WTC11 (cell line): ENCODE data around the gene LRRC2. TPM values are rescaled to one million over a fixed set of nuclear protein-coding genes. Genes with fewer than 3 reads are reported as not detected.
A peak's percentile ranks its signal among the peaks of the same experiment; 100 is the strongest.

ENCODE experiments used
- ATAC-seq: fragments of 200-7000 bp; cut with Tn5 transposase; 2 replicates; pipeline ENCODE4 v1.10.0; 2021; ENCODE audit warnings: mild to moderate bottlenecking, moderate library complexity
- CTCF ChIA-PET: fragments of 300-600 bp; sonication (Branson Sonifier 250); formaldehyde crosslinking; loops from one replicate; lab custom pipeline; 2021; ENCODE audit warnings: antibody characterized with exemption; lab: Charles Lee
- POLR2A ChIA-PET: fragments of 350-600 bp; sonication (Branson Sonifier 250); formaldehyde crosslinking; loops from one replicate; lab custom pipeline; 2021; ENCODE audit warnings: antibody characterized with exemption; lab: Charles Lee
- DNase-seq: peaks from one replicate; pipeline ENCODE4 v3.0.0; 2021; ENCODE audit warnings: low spot score
- H3K27ac Mint-ChIP-seq: 2 replicates; pipeline ENCODE4 v1.8.0; 2021; ENCODE audit warnings: mixed read lengths
- H3K27me3 Mint-ChIP-seq: 2 replicates; pipeline ENCODE4 v1.8.0; 2021; ENCODE audit warnings: low read depth, mild to moderate bottlenecking, moderate library complexity, mixed read lengths
- H3K36me3 Mint-ChIP-seq: 2 replicates; pipeline ENCODE4 v1.8.0; 2021; ENCODE audit warnings: mixed read lengths
- H3K4me1 Mint-ChIP-seq: 2 replicates; pipeline ENCODE4 v1.8.0; 2022; ENCODE audit warnings: mixed read lengths
- H3K4me3 Mint-ChIP-seq: 2 replicates; pipeline ENCODE4 v1.8.0; 2021; ENCODE audit warnings: mild to moderate bottlenecking, moderate library complexity, mixed read lengths
- H3K9me3 Mint-ChIP-seq: 2 replicates; pipeline ENCODE4 v1.8.0; 2021; ENCODE audit warnings: mixed read lengths
- FOXK1 ChIP-seq: sonication (generic); formaldehyde crosslinking; IDR thresholded peaks from 2 replicates; pipeline ENCODE4 v1.8.0; 2022; ENCODE audit warnings: mild to moderate bottlenecking, moderate library complexity, missing genetic modification reagents
- GABPB1 ChIP-seq: sonication (generic); formaldehyde crosslinking; IDR thresholded peaks from 2 replicates; pipeline ENCODE4 v1.8.1; 2023; ENCODE audit warnings: mild to moderate bottlenecking, missing genetic modification reagents
- NR2C2 ChIP-seq: sonication (generic); formaldehyde crosslinking; IDR thresholded peaks from 2 replicates; pipeline ENCODE4 v1.8.0; 2022; ENCODE audit warnings: mild to moderate bottlenecking, missing genetic modification reagents
- NR3C1 ChIP-seq: sonication (generic); formaldehyde crosslinking; conservative IDR thresholded peaks from 2 replicates; pipeline ENCODE4 v1.8.1; 2023; ENCODE audit warnings: low read depth, mild to moderate bottlenecking, missing genetic modification reagents
- SMAD4 ChIP-seq: sonication (generic); formaldehyde crosslinking; IDR thresholded peaks from 2 replicates; pipeline ENCODE4 v1.8.0; 2022; ENCODE audit warnings: mild to moderate bottlenecking, missing genetic modification reagents
- TEAD1 ChIP-seq: sonication (generic); formaldehyde crosslinking; IDR thresholded peaks from 2 replicates; pipeline ENCODE4 v1.8.0; 2022; ENCODE audit warnings: mild to moderate bottlenecking, missing genetic modification reagents
- TEAD4 ChIP-seq: sonication (generic); formaldehyde crosslinking; IDR thresholded peaks from 2 replicates; pipeline ENCODE4 v1.8.0; 2022; ENCODE audit warnings: mild to moderate bottlenecking, missing genetic modification reagents
- ZBTB21 ChIP-seq: sonication (generic); formaldehyde crosslinking; IDR thresholded peaks from 2 replicates; pipeline ENCODE4 v1.8.1; 2023; ENCODE audit warnings: mild to moderate bottlenecking, missing genetic modification reagents, borderline replicate concordance
- ZNF396 ChIP-seq: fragments of 250-450 bp; sonication (Bioruptor Pico); IDR thresholded peaks from 2 replicates; pipeline ENCODE4 v1.8.0; 2021; ENCODE audit warnings: mild to moderate bottlenecking, moderate library complexity, borderline replicate concordance
- ZNF532 ChIP-seq: fragments of 250-450 bp; sonication (Bioruptor Pico); IDR thresholded peaks from 2 replicates; pipeline ENCODE4 v1.9.0; 2021; ENCODE audit warnings: mild to moderate bottlenecking, borderline replicate concordance
- total RNA-seq: library from RNA; stranded (reverse); gene quantifications from 3 replicates; pipeline ENCODE4 v1.2.3, GENCODE V29; 2021
- TF ChIP-seq, protein P1 (sequence below): sonication (generic); formaldehyde crosslinking; IDR thresholded peaks from 2 replicates; pipeline ENCODE4 v1.8.0; 2023; ENCODE audit warnings: mild to moderate bottlenecking, missing genetic modification reagents
- TF ChIP-seq, protein P2 (sequence below): sonication (generic); formaldehyde crosslinking; IDR thresholded peaks from 2 replicates; pipeline ENCODE4 v1.8.0; 2022; ENCODE audit warnings: mild to moderate bottlenecking, missing genetic modification reagents
- TF ChIP-seq, protein P3 (sequence below): sonication (generic); formaldehyde crosslinking; IDR thresholded peaks from 2 replicates; pipeline ENCODE4 v1.8.0; 2023; ENCODE audit warnings: missing genetic modification reagents
- TF ChIP-seq, protein P4 (sequence below): sonication (generic); formaldehyde crosslinking; IDR thresholded peaks from 2 replicates; pipeline ENCODE4 v1.8.1; 2022; ENCODE audit warnings: low read depth, mild to moderate bottlenecking, moderate library complexity, missing genetic modification reagents, borderline replicate concordance
- TF ChIP-seq, protein P5 (sequence below): fragments of 250-450 bp; sonication (Bioruptor Pico); IDR thresholded peaks from 2 replicates; pipeline ENCODE4 v1.9.0; 2021; ENCODE audit warnings: mild to moderate bottlenecking

Gene LRRC2
- total RNA-seq, 1 experiment from 2014 or later = 4.9 TPM

- peaks cover 48% of the 10 kb centered on the region for H3K4me1 Mint-ChIP-seq
- peak overlapping the region; percentile 100 for H3K27ac Mint-ChIP-seq
- peaks cover 32% of the 10 kb centered on the region for H3K36me3 Mint-ChIP-seq
- H3K4me3 Mint-ChIP-seq = peak overlapping the region; percentile 86
- ATAC-seq = peak; percentile 66
- H3K27me3 Mint-ChIP-seq = no peaks in the 10 kb centered on the region; the same call in 1 of the 2 replicates
- H3K9me3 Mint-ChIP-seq = peaks cover 14% of the 10 kb centered on the region
- DNase-seq = peak; percentile 71
- 0 out of 2 replicates have a peak, but pooled peaks have one; percentile 60 for TF ChIP-seq TEAD4 (CRISPR knock-in tag)
- TF ChIP-seq, protein P1, sequence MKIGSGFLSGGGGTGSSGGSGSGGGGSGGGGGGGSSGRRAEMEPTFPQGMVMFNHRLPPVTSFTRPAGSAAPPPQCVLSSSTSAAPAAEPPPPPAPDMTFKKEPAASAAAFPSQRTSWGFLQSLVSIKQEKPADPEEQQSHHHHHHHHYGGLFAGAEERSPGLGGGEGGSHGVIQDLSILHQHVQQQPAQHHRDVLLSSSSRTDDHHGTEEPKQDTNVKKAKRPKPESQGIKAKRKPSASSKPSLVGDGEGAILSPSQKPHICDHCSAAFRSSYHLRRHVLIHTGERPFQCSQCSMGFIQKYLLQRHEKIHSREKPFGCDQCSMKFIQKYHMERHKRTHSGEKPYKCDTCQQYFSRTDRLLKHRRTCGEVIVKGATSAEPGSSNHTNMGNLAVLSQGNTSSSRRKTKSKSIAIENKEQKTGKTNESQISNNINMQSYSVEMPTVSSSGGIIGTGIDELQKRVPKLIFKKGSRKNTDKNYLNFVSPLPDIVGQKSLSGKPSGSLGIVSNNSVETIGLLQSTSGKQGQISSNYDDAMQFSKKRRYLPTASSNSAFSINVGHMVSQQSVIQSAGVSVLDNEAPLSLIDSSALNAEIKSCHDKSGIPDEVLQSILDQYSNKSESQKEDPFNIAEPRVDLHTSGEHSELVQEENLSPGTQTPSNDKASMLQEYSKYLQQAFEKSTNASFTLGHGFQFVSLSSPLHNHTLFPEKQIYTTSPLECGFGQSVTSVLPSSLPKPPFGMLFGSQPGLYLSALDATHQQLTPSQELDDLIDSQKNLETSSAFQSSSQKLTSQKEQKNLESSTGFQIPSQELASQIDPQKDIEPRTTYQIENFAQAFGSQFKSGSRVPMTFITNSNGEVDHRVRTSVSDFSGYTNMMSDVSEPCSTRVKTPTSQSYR = 0 out of 2 replicates have a peak, but pooled peaks have one; percentile 20
- peak; percentile 61; the same call in 1 of the 2 replicates for TF ChIP-seq TEAD1 (CRISPR knock-in tag)
- TF ChIP-seq ZNF532 (CRISPR knock-in tag) = no peak
- TF ChIP-seq, protein P2, sequence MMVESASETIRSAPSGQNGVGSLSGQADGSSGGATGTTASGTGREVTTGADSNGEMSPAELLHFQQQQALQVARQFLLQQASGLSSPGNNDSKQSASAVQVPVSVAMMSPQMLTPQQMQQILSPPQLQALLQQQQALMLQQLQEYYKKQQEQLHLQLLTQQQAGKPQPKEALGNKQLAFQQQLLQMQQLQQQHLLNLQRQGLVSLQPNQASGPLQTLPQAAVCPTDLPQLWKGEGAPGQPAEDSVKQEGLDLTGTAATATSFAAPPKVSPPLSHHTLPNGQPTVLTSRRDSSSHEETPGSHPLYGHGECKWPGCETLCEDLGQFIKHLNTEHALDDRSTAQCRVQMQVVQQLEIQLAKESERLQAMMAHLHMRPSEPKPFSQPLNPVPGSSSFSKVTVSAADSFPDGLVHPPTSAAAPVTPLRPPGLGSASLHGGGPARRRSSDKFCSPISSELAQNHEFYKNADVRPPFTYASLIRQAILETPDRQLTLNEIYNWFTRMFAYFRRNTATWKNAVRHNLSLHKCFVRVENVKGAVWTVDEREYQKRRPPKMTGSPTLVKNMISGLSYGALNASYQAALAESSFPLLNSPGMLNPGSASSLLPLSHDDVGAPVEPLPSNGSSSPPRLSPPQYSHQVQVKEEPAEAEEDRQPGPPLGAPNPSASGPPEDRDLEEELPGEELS (CRISPR knock-in tag) = peak; percentile 50; the same call in 1 of the 2 replicates
- TF ChIP-seq ZNF396 (CRISPR knock-in tag) = no peak
- TF ChIP-seq FOXK1 = peak; percentile 39; the same call in 1 of the 2 replicates
- POLR2A ChIA-PET = interaction anchor here (1.0 to 5.3 kb wide), 9 partner anchors 9 to 86 kb away, joined by 3 to 41 read pairs (median 6); no protein-coding TSS in a partner anchor
- CTCF ChIA-PET = interaction anchor here (0.9 to 6.1 kb wide), 8 partner anchors 9 to 86 kb away, joined by 3 to 55 read pairs (median 8); no protein-coding TSS in a partner anchor
These were observed 8.1 kb upstream of the LRRC2 start for GRCh38 chr3:46574243-46574646.

- DNase-seq (no peak), ATAC-seq (no peak)
- Mint-ChIP-seq H3K27me3 (no peaks in the 10 kb centered on the region; the same call in 1 of the 2 replicates), H3K9me3 (peaks cover 14% of the 10 kb centered on the region), H3K4me3 (peak overlapping the region; percentile 86), H3K4me1 (peaks cover 48% of the 10 kb centered on the region), H3K27ac (peak overlapping the region; percentile 100), H3K36me3 (peaks cover 29% of the 10 kb centered on the region)
- no peak for TF ChIP-seq NR3C1 (CRISPR knock-in tag)
- TF ChIP-seq, protein P3, sequence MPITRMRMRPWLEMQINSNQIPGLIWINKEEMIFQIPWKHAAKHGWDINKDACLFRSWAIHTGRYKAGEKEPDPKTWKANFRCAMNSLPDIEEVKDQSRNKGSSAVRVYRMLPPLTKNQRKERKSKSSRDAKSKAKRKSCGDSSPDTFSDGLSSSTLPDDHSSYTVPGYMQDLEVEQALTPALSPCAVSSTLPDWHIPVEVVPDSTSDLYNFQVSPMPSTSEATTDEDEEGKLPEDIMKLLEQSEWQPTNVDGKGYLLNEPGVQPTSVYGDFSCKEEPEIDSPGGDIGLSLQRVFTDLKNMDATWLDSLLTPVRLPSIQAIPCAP (CRISPR knock-in tag) = no peak
- ChIA-PET POLR2A (interaction anchor here (1.0 to 5.3 kb wide), 9 partner anchors 9 to 85 kb away, joined by 3 to 41 read pairs (median 6); no protein-coding TSS in a partner anchor), CTCF (interaction anchor here (0.9 to 6.1 kb wide), 7 partner anchors 8 to 85 kb away, joined by 3 to 55 read pairs (median 9); no protein-coding TSS in a partner anchor)
These were observed 7.6 kb upstream of the LRRC2 start for GRCh38 chr3:46573701-46574100.

DNA sequence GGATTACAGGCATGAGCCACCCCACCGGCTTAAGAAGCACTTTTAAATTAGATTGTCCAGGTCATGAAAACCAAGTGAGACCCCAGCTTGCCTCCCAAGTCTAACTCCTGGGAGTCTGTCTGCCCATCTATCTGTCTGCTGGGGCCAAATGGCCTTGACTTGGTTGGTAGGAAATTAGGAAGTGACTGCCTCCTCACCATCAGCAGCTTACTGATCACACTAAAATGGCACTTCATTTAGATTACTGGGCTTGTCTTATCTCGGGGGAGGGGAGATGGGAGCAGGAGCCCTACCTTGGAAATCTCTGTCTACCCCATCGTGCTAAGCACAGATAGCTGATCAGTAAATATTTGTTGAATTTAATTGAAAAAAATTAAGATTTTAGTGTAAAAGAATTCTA is 5.6 kb upstream of the LRRC2 start:
- H3K9me3 Mint-ChIP-seq = peaks cover 14% of the 10 kb centered on the region
- DNase-seq = no peak
- H3K27ac Mint-ChIP-seq = peak overlapping the region; percentile 96
- ChIA-PET POLR2A (no interaction called here), CTCF (interaction anchor here (0.9 to 1.3 kb wide), 3 partner anchors 13 to 83 kb away, joined by 3 to 5 read pairs (median 4); no protein-coding TSS in a partner anchor)
- no peak for TF ChIP-seq SMAD4
- no peak for TF ChIP-seq GABPB1 (CRISPR knock-in tag)
- TF ChIP-seq, protein P4, sequence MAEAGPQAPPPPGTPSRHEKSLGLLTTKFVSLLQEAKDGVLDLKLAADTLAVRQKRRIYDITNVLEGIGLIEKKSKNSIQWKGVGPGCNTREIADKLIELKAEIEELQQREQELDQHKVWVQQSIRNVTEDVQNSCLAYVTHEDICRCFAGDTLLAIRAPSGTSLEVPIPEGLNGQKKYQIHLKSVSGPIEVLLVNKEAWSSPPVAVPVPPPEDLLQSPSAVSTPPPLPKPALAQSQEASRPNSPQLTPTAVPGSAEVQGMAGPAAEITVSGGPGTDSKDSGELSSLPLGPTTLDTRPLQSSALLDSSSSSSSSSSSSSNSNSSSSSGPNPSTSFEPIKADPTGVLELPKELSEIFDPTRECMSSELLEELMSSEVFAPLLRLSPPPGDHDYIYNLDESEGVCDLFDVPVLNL (CRISPR knock-in tag) = no peak
- TF ChIP-seq ZBTB21 = no peak
- TF ChIP-seq, protein P5, sequence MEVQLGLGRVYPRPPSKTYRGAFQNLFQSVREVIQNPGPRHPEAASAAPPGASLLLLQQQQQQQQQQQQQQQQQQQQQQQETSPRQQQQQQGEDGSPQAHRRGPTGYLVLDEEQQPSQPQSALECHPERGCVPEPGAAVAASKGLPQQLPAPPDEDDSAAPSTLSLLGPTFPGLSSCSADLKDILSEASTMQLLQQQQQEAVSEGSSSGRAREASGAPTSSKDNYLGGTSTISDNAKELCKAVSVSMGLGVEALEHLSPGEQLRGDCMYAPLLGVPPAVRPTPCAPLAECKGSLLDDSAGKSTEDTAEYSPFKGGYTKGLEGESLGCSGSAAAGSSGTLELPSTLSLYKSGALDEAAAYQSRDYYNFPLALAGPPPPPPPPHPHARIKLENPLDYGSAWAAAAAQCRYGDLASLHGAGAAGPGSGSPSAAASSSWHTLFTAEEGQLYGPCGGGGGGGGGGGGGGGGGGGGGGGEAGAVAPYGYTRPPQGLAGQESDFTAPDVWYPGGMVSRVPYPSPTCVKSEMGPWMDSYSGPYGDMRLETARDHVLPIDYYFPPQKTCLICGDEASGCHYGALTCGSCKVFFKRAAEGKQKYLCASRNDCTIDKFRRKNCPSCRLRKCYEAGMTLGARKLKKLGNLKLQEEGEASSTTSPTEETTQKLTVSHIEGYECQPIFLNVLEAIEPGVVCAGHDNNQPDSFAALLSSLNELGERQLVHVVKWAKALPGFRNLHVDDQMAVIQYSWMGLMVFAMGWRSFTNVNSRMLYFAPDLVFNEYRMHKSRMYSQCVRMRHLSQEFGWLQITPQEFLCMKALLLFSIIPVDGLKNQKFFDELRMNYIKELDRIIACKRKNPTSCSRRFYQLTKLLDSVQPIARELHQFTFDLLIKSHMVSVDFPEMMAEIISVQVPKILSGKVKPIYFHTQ = no peak
- TF ChIP-seq NR2C2 = no peak
- ATAC-seq = no peak
- peaks cover 55% of the 10 kb centered on the region for H3K4me1 Mint-ChIP-seq
- peaks cover 18% of the 10 kb centered on the region for H3K36me3 Mint-ChIP-seq
- no peaks in the 10 kb centered on the region for H3K27me3 Mint-ChIP-seq
- H3K4me3 Mint-ChIP-seq = no peak overlapping the region
